Activated naive CD8-positive, alpha-beta T cell treated with anti-CD3 and anti-CD28 coated beads, Interleukin-2, amount 50 U/mL, for 16 hours (primary cell): ENCODE data around the gene PTPRE.
A peak's percentile ranks its signal among the peaks of the same experiment; 100 is the strongest.

Experiments
- DNase-seq: peaks from one replicate; pipeline ENCODE4 v3.0.0-alpha.2; 2020; ENCODE audit warnings: low read depth, low spot score

PTPRE gene

DNA sequence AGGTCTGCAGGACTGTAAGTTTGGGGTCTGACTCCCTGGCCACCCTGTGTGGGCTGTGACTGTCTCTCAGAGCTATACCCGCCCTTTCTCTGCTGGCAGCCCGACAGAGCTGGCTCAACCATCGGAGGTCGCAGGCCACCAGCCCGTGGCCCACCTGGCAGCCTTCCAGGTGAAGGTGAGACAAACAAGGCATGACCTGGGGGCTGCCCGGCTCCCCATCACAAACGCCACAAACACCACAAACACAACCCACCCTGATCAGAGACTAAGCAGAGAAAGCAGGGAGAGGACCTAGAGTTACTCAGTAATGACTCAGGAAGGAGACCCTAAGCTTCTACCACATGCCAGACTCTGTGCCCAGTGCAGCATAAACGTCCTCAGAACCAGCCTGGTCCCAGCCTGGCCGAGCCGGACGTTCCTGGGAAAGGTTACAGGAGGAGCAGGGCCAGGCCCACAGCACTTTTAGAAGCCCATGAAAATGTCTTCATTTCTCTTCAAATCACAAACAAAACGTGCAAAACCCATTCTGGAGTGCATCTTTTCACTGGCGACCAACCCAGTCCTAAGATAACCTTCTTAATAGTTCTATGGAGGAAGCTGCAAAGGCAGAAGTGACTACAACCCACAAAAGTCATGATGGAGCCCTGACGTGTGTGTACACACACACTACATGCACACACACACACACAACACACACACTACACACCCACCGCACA is 152.5 kb downstream of the PTPRE start:
- DNase-seq, result no peak

DNA sequence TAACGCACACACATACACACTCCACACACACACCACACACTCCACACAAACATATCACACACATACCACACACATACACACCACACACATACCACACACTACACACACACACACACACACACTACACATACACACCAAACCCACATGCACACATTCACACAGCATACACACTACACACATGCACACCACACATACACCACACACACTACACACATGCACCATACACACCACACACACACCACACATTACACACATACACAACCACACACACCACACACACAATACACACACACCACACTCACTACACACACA is 153.0 kb downstream of the PTPRE start:
- no peak for DNase-seq

DNA sequence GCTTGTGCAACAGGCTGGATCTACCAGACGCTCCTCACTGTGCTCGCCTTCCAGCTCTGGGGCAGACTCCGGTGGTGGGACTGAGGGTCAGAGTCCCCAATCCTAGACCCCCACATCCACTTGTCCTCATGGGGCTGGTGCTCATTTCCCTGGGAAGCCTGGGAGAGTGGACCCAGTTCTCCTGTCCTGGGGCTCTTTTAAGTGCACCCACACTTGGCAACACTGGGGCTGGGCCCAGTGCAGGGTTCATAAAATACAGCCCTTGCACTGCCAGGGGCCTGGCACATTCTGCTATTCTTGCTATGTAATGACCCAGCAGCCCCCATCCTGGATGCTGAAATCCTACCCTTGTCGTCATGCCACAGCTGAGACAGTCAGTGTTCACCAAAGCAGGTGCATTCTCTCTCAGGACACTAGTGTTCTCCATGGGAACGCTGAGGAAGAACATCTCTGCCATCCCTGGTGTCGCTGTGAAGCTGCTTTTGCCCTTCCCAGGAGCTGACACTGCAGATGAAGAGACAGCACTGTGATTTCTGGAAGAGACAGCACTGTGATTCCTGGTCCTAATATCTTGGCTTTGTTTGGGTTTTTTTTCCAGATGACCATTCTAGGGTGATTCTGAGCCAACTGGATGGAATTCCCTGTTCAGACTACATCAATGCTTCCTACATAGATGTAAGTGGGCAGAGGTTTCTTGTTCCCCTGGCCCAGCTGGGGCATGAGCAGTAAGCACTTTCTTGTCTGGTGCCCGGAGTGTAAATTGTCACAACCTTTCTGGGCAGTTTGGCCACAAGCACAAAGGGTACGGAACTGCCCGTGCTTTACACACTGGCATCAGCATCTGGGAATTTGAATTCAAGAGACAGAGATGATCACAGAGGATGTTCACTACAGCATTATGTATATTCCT is 153.7 kb downstream of the PTPRE start:
- DNase-seq, result no peak

DNA sequence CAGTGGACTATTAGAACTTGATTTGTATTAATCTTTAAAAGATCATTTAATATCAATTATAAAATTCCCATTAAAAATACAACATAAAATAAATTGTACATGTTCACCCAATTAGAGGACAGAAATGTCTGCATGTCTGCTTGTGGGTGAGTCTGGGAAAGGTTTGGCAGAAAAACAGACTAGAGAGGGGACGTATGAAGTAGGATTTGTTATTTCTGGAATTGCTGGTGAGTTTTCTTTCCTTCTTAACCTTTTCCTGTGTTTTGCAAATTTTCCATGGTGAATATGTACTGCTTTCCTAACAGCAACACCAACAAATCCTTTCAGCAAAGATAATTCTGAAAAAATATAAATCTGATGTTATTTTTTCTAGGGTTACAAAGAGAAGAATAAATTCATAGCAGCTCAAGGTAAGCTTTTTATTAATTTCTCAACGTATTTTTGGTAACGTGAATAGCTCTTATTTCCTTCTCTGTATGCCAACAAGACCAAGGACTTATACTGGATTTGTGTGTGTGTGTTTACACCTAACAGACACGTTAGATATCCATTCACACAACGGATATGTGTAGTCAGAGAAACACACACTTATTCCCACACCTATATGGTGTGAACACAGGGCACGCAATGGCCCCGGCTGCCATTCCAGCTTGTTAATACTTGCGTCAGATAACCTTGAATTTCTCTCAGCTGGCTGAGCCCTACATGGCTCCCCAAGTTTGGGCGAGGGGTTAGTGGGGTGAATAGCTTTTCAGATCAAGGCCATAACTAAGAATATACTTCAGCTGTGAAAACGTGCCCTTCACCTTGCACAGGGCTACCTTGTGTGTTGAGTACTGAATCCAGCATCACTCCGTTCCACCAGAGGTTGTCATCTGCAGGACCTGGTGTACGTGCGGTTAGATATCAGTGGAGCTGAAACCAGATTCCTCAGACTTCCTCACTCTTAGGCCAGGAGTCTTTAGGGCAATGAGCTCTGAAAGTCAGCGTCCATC is 154.7 kb downstream of the PTPRE start:
- DNase-seq, result no peak

DNA sequence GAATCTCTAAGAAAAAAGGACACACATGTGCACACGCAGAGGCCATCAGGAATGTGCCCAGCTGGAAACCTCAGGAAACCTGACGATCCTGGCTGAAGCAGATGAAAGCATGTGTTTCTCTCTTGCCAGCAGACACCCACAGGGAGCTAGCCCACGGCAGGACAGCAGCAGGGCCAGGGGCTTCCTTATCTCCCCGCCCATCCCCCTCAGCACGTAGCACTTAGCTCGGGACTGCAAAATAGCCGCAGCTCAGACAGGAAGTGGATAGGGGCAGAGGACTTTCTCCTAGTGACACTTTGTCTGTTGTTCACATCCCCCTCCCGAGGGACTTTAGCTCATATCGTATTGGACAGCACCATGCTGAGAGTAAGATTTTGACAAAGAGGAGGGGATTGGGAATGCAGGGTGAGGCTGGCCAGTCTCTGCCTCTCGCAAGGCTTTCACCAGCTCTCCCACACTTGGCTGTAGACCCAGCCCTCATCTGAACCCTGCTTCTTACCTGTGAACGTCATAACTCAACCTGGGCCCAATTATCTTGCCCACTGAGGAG is 155.5 kb downstream of the PTPRE start:
- DNase-seq, result no peak

DNA sequence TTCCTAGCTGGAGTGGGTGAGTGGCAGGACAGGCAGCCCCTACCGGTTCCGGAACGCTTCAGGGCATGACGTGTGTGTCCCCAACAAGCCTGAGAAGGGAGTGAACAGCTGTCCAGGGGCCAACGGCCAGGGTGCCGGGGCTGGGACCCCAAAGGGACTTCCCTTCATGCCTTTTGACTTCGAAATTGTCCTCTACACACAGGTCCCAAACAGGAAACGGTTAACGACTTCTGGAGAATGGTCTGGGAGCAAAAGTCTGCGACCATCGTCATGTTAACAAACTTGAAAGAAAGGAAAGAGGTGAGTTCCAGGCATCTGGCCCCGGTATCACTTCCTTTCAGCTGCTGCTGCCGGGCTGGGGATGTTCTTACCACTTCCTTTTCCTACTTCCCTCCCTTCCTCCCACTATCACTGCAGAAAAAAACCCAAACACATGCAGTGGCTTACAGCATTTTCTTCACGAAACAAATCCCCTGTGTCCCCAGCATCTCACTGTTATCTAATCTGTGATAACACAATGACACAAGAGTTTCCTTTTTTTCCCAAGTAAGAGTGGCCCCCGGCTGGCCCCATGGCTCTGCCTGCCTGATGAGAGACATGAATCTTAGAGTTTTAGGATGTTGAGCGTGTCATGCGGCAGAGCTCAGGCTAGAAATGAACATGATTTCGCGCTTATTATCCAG is 156.1 kb downstream of the PTPRE start:
- DNase-seq, result no peak

DNA sequence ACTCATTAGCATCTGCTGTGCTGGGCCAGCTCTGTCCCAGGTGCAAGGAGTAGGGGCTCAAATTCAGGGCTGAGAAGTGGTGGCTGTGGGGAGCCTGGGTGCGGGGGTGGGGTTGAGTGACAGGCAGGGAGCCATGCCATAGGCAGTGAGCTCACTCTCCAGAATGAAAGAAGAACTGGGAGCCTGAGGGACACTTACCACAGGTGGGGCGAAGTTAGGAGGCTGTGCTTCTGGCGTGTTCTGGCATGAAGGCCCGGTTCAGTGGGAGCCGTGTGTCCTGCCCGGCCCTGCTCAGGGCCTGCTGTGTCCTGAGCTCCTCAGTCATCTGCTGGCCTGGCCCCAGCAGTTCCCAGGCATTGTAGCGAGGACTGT is 156.8 kb downstream of the PTPRE start:
- DNase-seq, result no peak

DNA sequence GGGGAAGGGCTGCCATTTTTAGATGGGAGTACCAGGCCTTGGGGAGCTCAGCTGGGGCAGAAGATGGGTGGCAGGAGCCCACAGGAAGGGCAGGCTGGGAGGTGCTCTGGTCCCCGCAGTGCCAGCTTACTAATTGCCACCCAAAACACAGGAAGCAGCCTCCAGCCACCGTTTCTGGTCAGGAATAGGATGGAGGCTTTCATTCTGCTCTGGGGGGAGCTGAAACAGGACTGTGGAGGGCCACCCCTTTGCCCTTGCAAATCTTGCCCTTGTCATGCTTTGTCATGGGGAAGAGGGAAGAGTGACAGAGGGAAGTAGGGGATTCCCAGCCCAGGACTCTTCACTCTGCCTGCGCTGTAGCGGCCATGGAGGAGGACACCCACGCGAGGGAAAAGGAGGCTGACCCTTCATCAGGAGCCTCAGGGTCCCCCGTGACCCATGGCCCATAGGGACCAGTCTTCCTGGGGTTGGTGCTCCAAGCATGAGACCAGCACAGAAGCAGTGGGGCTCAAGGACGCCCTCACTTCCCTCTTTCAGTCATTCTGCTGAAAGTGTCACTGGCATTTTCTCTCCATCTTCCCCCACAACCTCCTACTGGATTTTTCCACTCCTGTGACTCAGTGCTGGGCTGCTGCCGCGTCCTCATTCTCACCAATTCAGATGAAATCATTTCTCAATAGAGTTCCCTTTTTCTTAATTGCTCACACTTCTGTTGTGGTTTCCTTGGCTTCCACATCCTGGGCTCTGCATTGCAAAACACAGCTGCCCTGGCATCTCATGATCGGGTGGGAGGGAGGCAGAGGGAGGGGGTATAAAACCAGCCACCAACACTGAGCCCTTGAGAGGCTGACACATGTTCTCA is 157.4 kb downstream of the PTPRE start:
- peak; percentile 58 for DNase-seq

DNA sequence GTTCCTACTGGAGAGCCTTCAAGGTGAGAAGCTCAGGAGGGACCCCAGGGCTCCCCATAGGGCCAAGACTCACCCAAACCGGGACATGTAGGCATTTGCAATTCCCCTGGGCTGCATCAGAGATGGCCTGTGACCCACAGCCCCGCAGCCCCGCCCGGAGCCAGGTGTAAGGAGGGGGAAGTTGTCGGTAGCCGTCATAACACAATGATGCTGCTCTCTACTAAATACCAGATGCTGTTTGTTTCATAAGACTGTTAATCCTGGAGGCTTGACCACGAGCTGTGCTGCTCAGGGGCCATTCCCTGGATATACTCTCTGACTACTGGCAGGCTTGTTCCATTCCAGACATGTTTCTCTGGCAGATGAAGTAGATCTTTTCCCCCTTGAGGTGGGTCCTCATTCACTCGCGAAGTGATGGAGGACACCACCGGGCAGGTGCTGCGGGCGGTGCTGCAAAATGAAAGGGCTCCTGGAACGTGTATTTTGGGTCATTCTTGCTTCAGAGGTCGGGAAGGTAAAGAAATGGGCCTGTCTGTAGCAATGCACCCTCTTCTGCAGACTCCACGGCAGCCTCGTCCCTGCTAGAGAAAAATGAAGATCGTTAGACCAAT is 158.2 kb downstream of the PTPRE start:
- no peak for DNase-seq

DNA sequence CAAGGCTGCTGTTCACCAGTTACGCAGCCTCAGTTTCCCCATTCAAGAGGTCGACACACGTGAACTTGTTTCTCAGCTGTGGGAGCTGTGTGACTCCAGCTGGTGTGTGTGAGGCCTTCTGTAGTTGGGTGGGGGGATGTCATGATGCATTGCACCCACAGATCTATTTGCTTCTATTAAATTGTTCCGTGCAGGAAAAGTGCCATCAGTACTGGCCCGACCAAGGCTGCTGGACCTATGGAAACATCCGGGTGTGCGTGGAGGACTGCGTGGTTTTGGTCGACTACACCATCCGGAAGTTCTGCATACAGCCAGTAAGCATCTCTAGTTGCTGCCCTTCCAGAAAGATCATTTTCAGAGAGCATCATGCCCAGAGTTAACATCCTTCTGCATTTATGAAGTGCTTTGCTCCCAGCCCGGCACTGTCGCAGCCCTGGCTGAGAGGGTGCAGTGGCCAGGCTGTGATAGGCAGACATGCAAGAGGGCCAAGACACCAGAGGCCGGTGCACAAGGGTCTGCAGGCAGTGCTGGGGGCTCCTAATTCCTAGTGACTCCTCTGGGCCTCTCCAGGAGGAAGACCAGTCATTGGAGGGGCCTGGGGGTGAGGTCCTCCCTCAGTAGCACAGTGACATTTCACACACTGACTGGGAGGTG is 159.1 kb downstream of the PTPRE start:
- DNase-seq, result no peak

DNA sequence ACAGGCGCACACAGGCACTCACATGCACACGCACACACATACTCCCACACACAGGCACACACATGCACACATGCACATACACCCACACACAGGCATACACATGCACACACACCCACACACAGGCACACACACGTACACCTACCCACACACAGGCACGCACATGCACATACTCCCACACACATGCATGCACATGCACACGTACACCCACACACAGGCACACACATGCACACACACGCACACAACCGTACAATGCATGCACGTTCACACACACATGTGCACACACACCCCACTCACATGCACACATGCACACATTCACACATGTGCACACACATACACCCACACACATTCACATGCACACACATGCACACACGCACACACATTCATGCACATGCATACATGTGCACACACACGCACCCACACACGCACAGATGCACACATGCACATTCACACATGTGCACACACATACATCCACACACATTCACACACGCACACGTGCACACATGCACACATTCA is 160.0 kb downstream of the PTPRE start:
- no peak for DNase-seq

DNA sequence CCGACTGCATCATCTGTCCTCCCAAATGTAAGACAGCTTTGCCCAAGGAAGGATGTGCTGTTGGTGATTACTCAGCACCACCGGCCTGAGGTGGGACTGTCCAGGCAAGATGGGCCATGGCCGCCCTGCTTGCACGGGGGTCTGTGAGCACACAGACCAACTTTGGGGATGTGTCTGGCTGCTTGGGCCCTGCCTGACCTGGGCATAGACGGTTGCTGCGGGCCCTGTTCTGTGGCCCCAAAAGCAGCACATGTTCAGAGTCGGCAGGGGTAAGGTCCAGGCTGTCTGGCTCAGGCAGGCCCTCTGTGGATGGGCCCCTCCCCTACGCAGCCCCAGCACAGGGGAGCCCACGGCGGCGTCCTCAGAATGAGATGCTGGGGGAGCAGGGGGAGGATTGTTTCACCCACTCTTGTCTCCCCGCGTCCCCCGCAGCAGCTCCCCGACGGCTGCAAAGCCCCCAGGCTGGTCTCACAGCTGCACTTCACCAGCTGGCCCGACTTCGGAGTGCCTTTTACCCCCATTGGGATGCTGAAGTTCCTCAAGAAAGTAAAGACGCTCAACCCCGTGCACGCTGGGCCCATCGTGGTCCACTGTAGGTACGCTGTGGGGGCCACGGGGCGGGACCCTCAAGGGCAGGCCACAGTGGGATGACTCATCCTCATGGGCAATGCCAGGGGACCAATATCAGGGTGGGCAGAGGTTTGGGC is 160.9 kb downstream of the PTPRE start:
- no peak for DNase-seq

DNA sequence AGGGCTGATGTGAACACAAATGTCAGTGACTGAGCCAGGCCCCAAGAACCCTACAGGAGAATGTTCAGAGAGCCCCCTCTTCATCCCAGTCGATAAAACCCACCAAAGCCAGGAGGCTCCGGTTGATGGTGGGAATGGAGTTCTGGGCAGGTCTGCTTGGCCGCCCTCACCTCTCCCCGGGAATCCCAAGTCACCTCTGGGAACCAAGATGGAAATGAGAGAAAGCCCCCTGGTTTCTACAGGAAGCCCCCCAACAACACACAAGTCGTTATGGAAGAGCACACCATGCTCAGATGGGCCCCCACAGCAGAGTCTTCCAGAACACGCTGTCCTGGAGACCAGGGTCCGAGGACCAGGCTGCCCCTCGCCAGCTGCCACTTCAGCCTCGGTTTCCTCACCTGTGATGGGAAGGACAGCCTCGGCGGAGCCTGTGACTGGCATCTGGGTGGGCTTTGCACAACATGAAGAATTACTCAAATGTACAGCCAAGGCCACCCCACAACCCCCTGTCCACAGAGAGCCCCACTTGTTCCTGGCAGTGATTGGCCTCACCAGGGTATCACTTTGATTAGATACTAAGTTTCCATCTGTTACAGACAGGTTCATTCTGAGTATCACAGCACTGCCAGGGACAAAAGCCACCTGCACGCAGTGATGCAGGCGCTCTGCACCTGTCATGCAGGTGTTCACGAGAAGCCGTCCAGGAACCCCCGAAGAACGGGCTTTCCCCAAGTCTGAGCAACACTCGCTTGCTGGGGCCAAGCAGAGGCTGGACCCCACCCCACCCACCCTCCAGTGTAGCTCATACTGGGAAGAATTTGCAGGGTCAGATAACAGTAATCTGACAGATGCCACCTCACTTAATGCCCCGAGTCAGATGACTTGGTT is 161.7 kb downstream of the PTPRE start:
- no peak for DNase-seq

DNA sequence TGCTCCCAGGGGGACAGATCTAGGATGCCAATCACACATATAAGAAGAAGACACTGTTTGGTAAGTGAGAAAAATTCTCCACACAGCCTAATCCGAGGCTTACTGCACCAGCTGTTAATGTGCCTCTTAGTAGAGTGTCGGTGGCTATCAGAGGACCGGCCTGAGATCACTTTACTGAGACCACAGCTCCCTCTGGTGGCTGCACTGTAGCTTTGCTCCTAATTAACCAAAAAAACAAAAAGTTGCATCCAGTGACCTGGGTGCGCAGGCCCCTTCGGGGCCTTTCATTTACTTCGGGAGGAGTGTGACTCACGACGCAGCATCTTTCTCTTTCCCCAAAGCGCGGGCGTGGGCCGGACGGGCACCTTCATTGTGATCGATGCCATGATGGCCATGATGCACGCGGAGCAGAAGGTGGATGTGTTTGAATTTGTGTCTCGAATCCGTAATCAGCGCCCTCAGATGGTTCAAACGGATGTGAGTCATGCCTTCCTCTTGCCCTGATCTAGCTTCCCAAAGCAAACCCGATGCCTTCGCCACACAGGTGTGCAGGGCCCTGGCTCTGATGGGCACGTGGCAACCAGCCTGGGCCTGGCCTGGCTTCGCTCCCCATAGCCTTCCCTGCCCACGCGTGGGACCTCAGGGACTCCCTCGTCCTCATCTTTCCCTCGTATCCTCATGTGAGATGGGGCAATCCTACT is 162.6 kb downstream of the PTPRE start:
- peak; percentile 57 for DNase-seq

DNA sequence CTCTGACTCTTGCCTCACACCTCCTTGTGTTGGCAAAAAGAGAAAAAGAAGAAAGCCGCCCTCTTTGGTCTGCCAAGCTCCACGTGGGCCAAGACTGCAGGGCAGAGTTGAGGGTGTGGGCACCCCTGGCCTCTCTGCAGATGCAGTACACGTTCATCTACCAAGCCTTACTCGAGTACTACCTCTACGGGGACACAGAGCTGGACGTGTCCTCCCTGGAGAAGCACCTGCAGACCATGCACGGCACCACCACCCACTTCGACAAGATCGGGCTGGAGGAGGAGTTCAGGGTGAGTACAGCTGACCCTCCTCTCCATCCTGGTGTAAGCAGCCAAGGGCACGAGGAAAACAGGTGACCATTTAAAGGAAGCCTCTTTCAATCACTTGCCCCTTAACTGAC is 163.3 kb downstream of the PTPRE start:
- no peak for DNase-seq

DNA sequence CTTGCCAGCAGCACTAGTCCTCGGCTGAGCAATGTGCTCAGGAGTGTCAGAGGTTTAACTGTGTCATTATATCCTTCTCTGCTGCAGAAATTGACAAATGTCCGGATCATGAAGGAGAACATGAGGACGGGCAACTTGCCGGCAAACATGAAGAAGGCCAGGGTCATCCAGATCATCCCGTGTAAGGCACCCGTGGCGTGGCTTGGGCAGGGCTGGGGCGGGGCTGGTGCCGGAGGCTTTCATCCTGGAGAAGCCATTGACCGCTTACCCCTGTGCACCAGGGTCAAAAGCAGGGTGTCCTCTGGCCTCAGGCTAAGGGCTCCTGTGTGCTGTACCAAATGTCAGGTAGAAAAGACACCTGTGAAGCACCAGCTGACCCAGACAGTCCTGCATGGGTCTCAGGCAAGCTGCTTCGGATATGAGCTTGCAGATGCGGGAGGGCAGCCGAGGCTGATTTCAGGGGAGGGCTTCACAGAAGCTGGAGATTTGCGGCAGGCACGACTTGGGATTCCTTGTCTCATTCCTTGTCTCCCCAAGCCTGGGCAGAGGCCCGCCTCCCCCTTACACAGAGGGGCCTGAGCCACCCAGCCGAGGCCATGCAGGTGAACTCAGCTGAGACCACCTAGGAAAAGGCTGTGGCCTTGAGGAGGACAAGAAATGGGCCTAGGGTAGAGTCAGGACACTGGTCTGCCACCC is 164.0 kb downstream of the PTPRE start:
- no peak for DNase-seq
